Vagina (tissue), 2 donors: ENCODE measurements around the gene TRMT1L.

Source experiments
- POLR2A ChIP-seq, 2 donors: fragments of 450-650 bp; IDR thresholded peaks; one replicate each; pipeline ENCODE4 v1.6.1; 2017; ENCODE audit warnings: antibody characterized with exemption in 2 of 2, mild to moderate bottlenecking in 2 of 2, moderate library complexity in 2 of 2
- TF ChIP-seq, protein P1 (sequence below), 3 experiments: fragments of 450-650 bp in 2 of 3; fragments of 200-600 bp in 1 of 3; sonication (generic) in 1 of 3; IDR thresholded peaks; one replicate each; pipeline ENCODE4 v1.5.1; 2017 to 2019; ENCODE audit warnings: antibody characterized with exemption in 3 of 3, mild to moderate bottlenecking in 2 of 3, moderate library complexity in 2 of 3

DNA sequence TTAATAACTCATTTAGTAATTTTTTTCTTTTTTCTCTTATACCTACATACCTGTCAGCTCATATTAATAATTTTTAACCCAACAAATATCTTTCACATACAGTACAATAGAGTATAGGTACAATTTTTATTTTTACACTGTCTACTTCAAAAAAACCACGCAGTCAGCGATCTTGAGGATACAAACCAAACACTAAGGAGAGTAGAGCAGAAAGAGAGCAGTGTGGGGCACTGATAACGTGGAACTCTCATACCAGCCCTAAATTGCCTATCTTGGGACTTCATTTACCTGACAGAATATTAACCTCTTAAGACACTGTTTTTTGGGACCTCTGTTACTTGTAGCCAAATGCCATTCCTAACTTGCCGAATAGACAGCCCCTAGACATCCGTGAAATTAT lies 5.5 kb downstream of the TRMT1L start:
- TF ChIP-seq POLR2A (IDR thresholded peaks at IDR 0.05): no peak
- TF ChIP-seq, protein P1, sequence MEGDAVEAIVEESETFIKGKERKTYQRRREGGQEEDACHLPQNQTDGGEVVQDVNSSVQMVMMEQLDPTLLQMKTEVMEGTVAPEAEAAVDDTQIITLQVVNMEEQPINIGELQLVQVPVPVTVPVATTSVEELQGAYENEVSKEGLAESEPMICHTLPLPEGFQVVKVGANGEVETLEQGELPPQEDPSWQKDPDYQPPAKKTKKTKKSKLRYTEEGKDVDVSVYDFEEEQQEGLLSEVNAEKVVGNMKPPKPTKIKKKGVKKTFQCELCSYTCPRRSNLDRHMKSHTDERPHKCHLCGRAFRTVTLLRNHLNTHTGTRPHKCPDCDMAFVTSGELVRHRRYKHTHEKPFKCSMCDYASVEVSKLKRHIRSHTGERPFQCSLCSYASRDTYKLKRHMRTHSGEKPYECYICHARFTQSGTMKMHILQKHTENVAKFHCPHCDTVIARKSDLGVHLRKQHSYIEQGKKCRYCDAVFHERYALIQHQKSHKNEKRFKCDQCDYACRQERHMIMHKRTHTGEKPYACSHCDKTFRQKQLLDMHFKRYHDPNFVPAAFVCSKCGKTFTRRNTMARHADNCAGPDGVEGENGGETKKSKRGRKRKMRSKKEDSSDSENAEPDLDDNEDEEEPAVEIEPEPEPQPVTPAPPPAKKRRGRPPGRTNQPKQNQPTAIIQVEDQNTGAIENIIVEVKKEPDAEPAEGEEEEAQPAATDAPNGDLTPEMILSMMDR (IDR thresholded peaks at IDR 0.05): no peak
